GM19240 (cell line): ENCODE measurements around the gene TTC28.
"Not testable (repeated sequence)": the region's sequence is repeated elsewhere in the genome, so short reads cannot be mapped to it uniquely, and the experiment has no call there.

Experiments
- DNase-seq: peaks from one replicate; pipeline ENCODE4 v3.0.0; 2011; ENCODE audit warnings: low spot score; ENCODE audit not compliant: insufficient read length

The TTC28 gene

GRCh38 chr22:28678170-28678569 is 1.5 kb downstream of the TTC28 start:
- not testable (repeated sequence) for DNase-seq

GRCh38 chr22:28674121-28674563 is 5.5 kb downstream of the TTC28 start:
- DNase-seq: peak; percentile 29

GRCh38 chr22:28670756-28671155 is 8.9 kb downstream of the TTC28 start:
- no peak for DNase-seq

GRCh38 chr22:28670161-28670560 is 9.5 kb downstream of the TTC28 start:
- no peak for DNase-seq

- no peak for DNase-seq
Measured at GRCh38 chr22:28669387-28669786, 10.3 kb downstream of the TTC28 start.

- not testable (repeated sequence) for DNase-seq
Measured at GRCh38 chr22:28663569-28663942, 16.1 kb downstream of the TTC28 start.

- no peak for DNase-seq
Measured at GRCh38 chr22:28658448-28658847, 21.2 kb downstream of the TTC28 start.

GRCh38 chr22:28656181-28656580 is 23.5 kb downstream of the TTC28 start:
- DNase-seq: no peak

GRCh38 chr22:28650463-28650862 is 29.2 kb downstream of the TTC28 start:
- no peak for DNase-seq

- DNase-seq: no peak
Measured at GRCh38 chr22:28648792-28649191, 30.8 kb downstream of the TTC28 start.

- DNase-seq: no peak
Measured at GRCh38 chr22:28647216-28647615, 32.4 kb downstream of the TTC28 start.

GRCh38 chr22:28639321-28639720 is 40.3 kb downstream of the TTC28 start:
- DNase-seq: no peak

- no peak for DNase-seq
Measured at GRCh38 chr22:28637225-28637624, 42.4 kb downstream of the TTC28 start.

GRCh38 chr22:28630177-28630574 is 49.5 kb downstream of the TTC28 start:
- no peak for DNase-seq

GRCh38 chr22:28629420-28630176 is 50.0 kb downstream of the TTC28 start:
- DNase-seq: no peak

GRCh38 chr22:28628766-28629165 is 50.9 kb downstream of the TTC28 start:
- DNase-seq: no peak

- DNase-seq: no peak
Measured at GRCh38 chr22:28627791-28628190, 51.8 kb downstream of the TTC28 start.

- DNase-seq: no peak
Measured at GRCh38 chr22:28620244-28620922, 59.3 kb downstream of the TTC28 start.

- DNase-seq: no peak
Measured at GRCh38 chr22:28619236-28619635, 60.4 kb downstream of the TTC28 start.

GRCh38 chr22:28615423-28615822 is 64.2 kb downstream of the TTC28 start:
- not testable (repeated sequence) for DNase-seq

GRCh38 chr22:28609921-28610320 is 69.7 kb downstream of the TTC28 start:
- DNase-seq: no peak

- DNase-seq: no peak
Measured at GRCh38 chr22:28608546-28608945, 71.1 kb downstream of the TTC28 start.

GRCh38 chr22:28607795-28608194 is 71.8 kb downstream of the TTC28 start:
- DNase-seq: no peak
